AG09319 (cell line): ENCODE data around the gene CCDC30.
"Not testable (repeated sequence)": the region's sequence is repeated elsewhere in the genome, so short reads cannot be mapped to it uniquely, and the experiment has no call there.

ENCODE experiments used
- DNase-seq: peaks from one replicate; pipeline ENCODE4 v3.0.0-alpha.2; 2010; ENCODE audit warnings: low read depth; ENCODE audit errors: extremely low read depth
- CTCF ChIP-seq: IDR thresholded peaks from 2 replicates; pipeline ENCODE4 v1.5.1; 2011; ENCODE audit warnings: low read depth, mild to moderate bottlenecking, inconsistent platforms, low read length, moderate library complexity

Gene CCDC30

DNA sequence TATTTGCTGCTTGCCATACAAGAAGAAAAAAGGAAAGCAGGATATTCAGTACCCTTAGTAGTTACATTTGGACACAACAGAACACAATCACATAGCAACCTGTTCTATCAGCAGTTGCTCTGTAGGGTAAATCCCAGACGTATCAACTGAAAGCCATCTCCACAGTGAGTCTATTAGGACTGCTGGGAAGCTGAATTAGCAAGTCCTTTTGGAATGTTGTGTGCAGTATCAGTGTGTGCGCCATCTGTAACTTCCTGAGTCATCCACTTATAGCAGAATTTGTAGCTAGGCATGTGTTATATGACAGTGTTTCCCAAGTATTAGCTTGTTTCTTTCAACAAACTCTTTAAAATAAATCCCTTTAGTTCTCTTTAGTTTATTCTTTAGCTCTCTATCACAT is 21.3 kb downstream of the CCDC30 start:
- no peak for TF ChIP-seq CTCF
- DNase-seq = peak; percentile 28

DNA sequence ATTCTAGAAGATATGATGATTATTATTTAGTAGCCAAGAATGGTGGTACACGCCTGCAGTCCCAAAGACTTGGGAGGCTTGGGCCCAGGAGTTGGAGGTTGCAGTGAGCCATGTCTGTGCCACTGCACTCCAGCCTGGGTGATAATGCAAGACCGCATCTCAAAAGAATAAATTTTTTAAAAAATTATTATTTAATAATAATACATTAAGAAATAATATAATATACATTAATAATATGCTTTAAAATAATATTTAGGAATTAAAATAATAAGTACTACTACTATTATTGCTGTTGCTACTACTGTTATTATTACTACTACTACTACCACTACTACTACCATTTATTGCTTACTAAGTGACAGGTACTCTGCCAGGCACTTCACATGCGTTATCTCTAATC is 27.2 kb downstream of the CCDC30 start:
- DNase-seq = no peak
- TF ChIP-seq CTCF = no peak

- DNase-seq = not testable (repeated sequence)
These were observed 38.9 kb downstream of the CCDC30 start for GRCh38 chr1:42502031-42502430.

GRCh38 chr1:42504535-42505128 is 41.5 kb downstream of the CCDC30 start:
- no peak for DNase-seq
- no peak for TF ChIP-seq CTCF

- TF ChIP-seq CTCF = no peak
These were observed 43.5 kb downstream of the CCDC30 start for GRCh38 chr1:42506576-42506975.

GRCh38 chr1:42511581-42512155 is 48.6 kb downstream of the CCDC30 start:
- peak; percentile 8 for TF ChIP-seq CTCF
- not testable (repeated sequence) for DNase-seq

More at GRCh38 chr1:42506576-42506975, 43.5 kb downstream of the CCDC30 start:
- DNase-seq = no peak

DNA sequence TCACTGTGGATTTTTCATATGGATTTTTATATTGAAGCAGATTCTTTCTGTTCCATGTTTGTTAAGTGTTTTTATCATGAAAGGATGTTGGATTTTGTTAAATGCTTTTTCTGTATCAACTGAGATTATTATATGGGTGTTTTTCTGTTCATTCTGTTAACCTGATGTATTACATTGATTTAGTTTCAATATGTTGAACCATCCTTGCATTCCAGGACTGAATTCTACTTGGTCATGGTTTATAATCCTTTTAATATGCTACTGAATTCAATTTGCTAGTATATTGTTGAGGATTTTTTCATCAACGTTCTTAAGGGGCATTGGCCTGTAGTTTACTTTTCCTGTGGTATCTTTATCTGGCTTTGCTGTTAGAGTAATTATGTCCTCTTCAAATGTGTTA is 55.8 kb downstream of the CCDC30 start:
- no peak for DNase-seq
- no peak for TF ChIP-seq CTCF

DNA sequence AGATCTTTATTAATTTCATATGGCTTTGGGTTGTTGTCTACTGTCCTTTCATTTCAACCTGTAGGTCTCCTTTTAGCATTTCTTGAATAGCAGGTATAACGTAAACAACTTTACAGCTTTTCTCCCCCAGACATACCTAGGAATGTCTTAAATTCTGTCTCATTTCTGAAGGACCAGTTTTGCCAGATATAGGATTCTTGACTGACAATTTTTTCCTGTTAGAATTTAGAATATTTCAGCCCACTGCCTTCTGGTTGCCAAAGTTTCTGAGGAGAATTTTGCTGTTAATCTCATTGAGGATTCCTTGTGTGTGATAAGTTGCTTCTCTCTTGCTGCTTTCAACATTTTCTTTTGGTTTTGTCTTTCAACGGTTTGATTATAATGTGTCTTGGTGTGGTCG is 60.1 kb downstream of the CCDC30 start:
- no peak for DNase-seq
- no peak for TF ChIP-seq CTCF
